WTC11 (cell line): ENCODE measurements around the gene BRSK2. TPM values are rescaled to one million over a fixed set of nuclear protein-coding genes. Genes with fewer than 3 reads are reported as not detected.

Experiments
- ATAC-seq: fragments of 200-7000 bp; cut with Tn5 transposase; 2 replicates; pipeline ENCODE4 v1.10.0; 2021; ENCODE audit warnings: mild to moderate bottlenecking, moderate library complexity
- CTCF ChIA-PET: fragments of 300-600 bp; sonication (Branson Sonifier 250); formaldehyde crosslinking; loops from one replicate; lab custom pipeline; 2021; ENCODE audit warnings: antibody characterized with exemption; lab: Charles Lee
- POLR2A ChIA-PET: fragments of 350-600 bp; sonication (Branson Sonifier 250); formaldehyde crosslinking; loops from one replicate; lab custom pipeline; 2021; ENCODE audit warnings: antibody characterized with exemption; lab: Charles Lee
- DNase-seq: peaks from one replicate; pipeline ENCODE4 v3.0.0; 2021; ENCODE audit warnings: low spot score
- H3K27ac Mint-ChIP-seq: 2 replicates; pipeline ENCODE4 v1.8.0; 2021; ENCODE audit warnings: mixed read lengths
- H3K27me3 Mint-ChIP-seq: 2 replicates; pipeline ENCODE4 v1.8.0; 2021; ENCODE audit warnings: low read depth, mild to moderate bottlenecking, moderate library complexity, mixed read lengths
- H3K36me3 Mint-ChIP-seq: 2 replicates; pipeline ENCODE4 v1.8.0; 2021; ENCODE audit warnings: mixed read lengths
- H3K4me1 Mint-ChIP-seq: 2 replicates; pipeline ENCODE4 v1.8.0; 2022; ENCODE audit warnings: mixed read lengths
- H3K4me3 Mint-ChIP-seq: 2 replicates; pipeline ENCODE4 v1.8.0; 2021; ENCODE audit warnings: mild to moderate bottlenecking, moderate library complexity, mixed read lengths
- H3K9me3 Mint-ChIP-seq: 2 replicates; pipeline ENCODE4 v1.8.0; 2021; ENCODE audit warnings: mixed read lengths
- CREB1 ChIP-seq: sonication (generic); formaldehyde crosslinking; IDR thresholded peaks from 2 replicates; pipeline ENCODE4 v1.8.0; 2023; ENCODE audit warnings: mild to moderate bottlenecking, missing genetic modification reagents
- ESRRA ChIP-seq: sonication (generic); formaldehyde crosslinking; IDR thresholded peaks from 2 replicates; pipeline ENCODE4 v1.8.1; 2022; ENCODE audit warnings: mild to moderate bottlenecking, missing genetic modification reagents, borderline replicate concordance
- ETV6 ChIP-seq: sonication (generic); formaldehyde crosslinking; IDR thresholded peaks from 2 replicates; pipeline ENCODE4 v1.8.1; 2022; ENCODE audit warnings: mild to moderate bottlenecking, missing genetic modification reagents
- FOXJ3 ChIP-seq: sonication (generic); formaldehyde crosslinking; IDR thresholded peaks from 2 replicates; pipeline ENCODE4 v1.9.0; 2021; ENCODE audit warnings: missing genetic modification reagents, mild to moderate bottlenecking, borderline replicate concordance
- IRF2 ChIP-seq: sonication (generic); formaldehyde crosslinking; IDR thresholded peaks from 2 replicates; pipeline ENCODE4 v1.8.0; 2022; ENCODE audit warnings: low read depth, missing genetic modification reagents, borderline replicate concordance
- JAZF1 ChIP-seq: fragments of 250-450 bp; sonication (Bioruptor Pico); IDR thresholded peaks from 2 replicates; pipeline ENCODE4 v1.9.0; 2021; ENCODE audit warnings: moderate library complexity, mild to moderate bottlenecking, inconsistent platforms
- MXD4 ChIP-seq: fragments of 250-450 bp; sonication (Bioruptor Pico); IDR thresholded peaks from 2 replicates; pipeline ENCODE4 v1.8.0; 2021; ENCODE audit warnings: mild to moderate bottlenecking, moderate library complexity, borderline replicate concordance
- NFE2L1 ChIP-seq: sonication (generic); formaldehyde crosslinking; IDR thresholded peaks from 2 replicates; pipeline ENCODE4 v1.8.1; 2023; ENCODE audit warnings: missing genetic modification reagents
- NR1H2 ChIP-seq: sonication (generic); formaldehyde crosslinking; IDR thresholded peaks from 2 replicates; pipeline ENCODE4 v1.9.0; 2021; ENCODE audit warnings: mild to moderate bottlenecking, moderate library complexity, missing genetic modification reagents
- NR2C2 ChIP-seq: sonication (generic); formaldehyde crosslinking; IDR thresholded peaks from 2 replicates; pipeline ENCODE4 v1.8.0; 2022; ENCODE audit warnings: mild to moderate bottlenecking, missing genetic modification reagents
- SMAD4 ChIP-seq: sonication (generic); formaldehyde crosslinking; IDR thresholded peaks from 2 replicates; pipeline ENCODE4 v1.8.0; 2022; ENCODE audit warnings: mild to moderate bottlenecking, missing genetic modification reagents
- SP1 ChIP-seq: sonication (generic); formaldehyde crosslinking; conservative IDR thresholded peaks from 2 replicates; pipeline ENCODE4 v1.8.1; 2022; ENCODE audit warnings: missing genetic modification reagents
- ZNF396 ChIP-seq: fragments of 250-450 bp; sonication (Bioruptor Pico); IDR thresholded peaks from 2 replicates; pipeline ENCODE4 v1.8.0; 2021; ENCODE audit warnings: mild to moderate bottlenecking, moderate library complexity, borderline replicate concordance
- ZNF671 ChIP-seq: fragments of 250-450 bp; sonication (Bioruptor Pico); IDR thresholded peaks from 2 replicates; pipeline ENCODE4 v1.8.0; 2021; ENCODE audit warnings: mild to moderate bottlenecking
- total RNA-seq: library from RNA; stranded (reverse); gene quantifications from 3 replicates; pipeline ENCODE4 v1.2.3, GENCODE V29; 2021
- TF ChIP-seq, protein P1 (sequence below): sonication (generic); formaldehyde crosslinking; IDR thresholded peaks from 2 replicates; pipeline ENCODE4 v1.8.0; 2023; ENCODE audit warnings: missing genetic modification reagents, mild to moderate bottlenecking, borderline replicate concordance
- TF ChIP-seq, protein P2 (sequence below): sonication (generic); formaldehyde crosslinking; IDR thresholded peaks from 2 replicates; pipeline ENCODE4 v1.8.1; 2022; ENCODE audit warnings: mild to moderate bottlenecking, missing genetic modification reagents, moderate library complexity, borderline replicate concordance
- TF ChIP-seq, protein P3 (sequence below): sonication (generic); formaldehyde crosslinking; IDR thresholded peaks from 2 replicates; pipeline ENCODE4 v1.8.0; 2023; ENCODE audit warnings: missing genetic modification reagents
- TF ChIP-seq, protein P4 (sequence below): sonication (generic); formaldehyde crosslinking; IDR thresholded peaks from 2 replicates; pipeline ENCODE4 v1.8.1; 2023; ENCODE audit warnings: mild to moderate bottlenecking, missing genetic modification reagents
- TF ChIP-seq, protein P5 (sequence below): sonication (generic); formaldehyde crosslinking; IDR thresholded peaks from 2 replicates; pipeline ENCODE4 v1.8.0; 2022; ENCODE audit warnings: mild to moderate bottlenecking, missing genetic modification reagents

Gene BRSK2
- total RNA-seq, 1 experiment from 2014 or later, result 34.5 TPM

DNA sequence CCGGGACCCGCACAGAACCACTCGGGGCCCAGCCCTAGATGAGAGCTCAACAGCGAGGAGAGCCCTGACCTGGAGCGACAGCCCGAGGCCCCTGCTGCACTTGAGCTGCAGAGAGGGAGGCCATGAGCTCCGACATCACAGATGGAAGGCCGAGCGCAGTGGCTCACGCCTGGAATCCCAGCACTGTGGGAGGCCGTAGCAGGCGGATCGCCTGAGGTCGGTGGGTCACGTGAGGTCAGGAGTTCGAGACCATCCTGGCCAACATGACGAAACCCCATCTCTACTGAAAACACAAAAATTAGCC, 13.8 kb upstream of the BRSK2 start (continued):
- TF ChIP-seq, protein P1, sequence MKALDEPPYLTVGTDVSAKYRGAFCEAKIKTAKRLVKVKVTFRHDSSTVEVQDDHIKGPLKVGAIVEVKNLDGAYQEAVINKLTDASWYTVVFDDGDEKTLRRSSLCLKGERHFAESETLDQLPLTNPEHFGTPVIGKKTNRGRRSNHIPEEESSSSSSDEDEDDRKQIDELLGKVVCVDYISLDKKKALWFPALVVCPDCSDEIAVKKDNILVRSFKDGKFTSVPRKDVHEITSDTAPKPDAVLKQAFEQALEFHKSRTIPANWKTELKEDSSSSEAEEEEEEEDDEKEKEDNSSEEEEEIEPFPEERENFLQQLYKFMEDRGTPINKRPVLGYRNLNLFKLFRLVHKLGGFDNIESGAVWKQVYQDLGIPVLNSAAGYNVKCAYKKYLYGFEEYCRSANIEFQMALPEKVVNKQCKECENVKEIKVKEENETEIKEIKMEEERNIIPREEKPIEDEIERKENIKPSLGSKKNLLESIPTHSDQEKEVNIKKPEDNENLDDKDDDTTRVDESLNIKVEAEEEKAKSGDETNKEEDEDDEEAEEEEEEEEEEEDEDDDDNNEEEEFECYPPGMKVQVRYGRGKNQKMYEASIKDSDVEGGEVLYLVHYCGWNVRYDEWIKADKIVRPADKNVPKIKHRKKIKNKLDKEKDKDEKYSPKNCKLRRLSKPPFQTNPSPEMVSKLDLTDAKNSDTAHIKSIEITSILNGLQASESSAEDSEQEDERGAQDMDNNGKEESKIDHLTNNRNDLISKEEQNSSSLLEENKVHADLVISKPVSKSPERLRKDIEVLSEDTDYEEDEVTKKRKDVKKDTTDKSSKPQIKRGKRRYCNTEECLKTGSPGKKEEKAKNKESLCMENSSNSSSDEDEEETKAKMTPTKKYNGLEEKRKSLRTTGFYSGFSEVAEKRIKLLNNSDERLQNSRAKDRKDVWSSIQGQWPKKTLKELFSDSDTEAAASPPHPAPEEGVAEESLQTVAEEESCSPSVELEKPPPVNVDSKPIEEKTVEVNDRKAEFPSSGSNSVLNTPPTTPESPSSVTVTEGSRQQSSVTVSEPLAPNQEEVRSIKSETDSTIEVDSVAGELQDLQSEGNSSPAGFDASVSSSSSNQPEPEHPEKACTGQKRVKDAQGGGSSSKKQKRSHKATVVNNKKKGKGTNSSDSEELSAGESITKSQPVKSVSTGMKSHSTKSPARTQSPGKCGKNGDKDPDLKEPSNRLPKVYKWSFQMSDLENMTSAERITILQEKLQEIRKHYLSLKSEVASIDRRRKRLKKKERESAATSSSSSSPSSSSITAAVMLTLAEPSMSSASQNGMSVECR (CRISPR knock-in tag), result no peak
- TF ChIP-seq, protein P2, sequence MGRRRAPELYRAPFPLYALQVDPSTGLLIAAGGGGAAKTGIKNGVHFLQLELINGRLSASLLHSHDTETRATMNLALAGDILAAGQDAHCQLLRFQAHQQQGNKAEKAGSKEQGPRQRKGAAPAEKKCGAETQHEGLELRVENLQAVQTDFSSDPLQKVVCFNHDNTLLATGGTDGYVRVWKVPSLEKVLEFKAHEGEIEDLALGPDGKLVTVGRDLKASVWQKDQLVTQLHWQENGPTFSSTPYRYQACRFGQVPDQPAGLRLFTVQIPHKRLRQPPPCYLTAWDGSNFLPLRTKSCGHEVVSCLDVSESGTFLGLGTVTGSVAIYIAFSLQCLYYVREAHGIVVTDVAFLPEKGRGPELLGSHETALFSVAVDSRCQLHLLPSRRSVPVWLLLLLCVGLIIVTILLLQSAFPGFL (CRISPR knock-in tag), result no peak
- no peak for TF ChIP-seq JAZF1 (CRISPR knock-in tag)

DNA sequence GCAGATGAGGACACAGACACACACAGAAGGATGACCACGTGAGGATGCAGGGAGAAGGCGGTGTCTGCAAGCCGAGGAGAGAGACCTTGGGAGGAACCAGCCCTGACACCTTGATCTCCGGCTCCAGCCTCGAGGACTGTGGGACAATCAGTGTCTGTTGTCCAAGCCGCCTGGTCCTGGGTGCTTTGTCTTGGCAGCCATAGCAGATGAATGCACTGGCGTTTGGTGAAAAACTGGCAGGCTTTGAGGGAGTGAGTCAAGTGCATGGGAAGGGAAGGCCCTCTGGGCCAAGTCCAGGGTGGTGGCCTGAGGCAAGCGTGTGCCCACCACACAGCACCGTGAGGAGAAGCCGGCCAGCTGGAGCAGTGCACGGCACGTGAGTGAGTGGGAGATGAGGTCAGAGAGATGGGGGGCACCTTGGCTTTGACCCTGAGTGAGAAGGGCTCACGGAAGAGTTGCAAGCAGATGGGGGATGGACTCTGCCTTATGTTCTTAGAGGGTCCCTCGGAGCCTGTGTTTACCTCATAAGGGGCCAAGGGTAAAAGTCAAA, 12.4 kb upstream of the BRSK2 start:
- H3K9me3 Mint-ChIP-seq, result no peaks in the 10 kb centered on the region
- no peak overlapping the region for H3K4me3 Mint-ChIP-seq
- ATAC-seq (no peak), DNase-seq (no peak)
- peaks cover 1% of the 10 kb centered on the region; the same call in 1 of the 2 replicates for H3K4me1 Mint-ChIP-seq
- CTCF ChIA-PET, result no interaction called here
- peaks cover 17% of the 10 kb centered on the region for H3K27me3 Mint-ChIP-seq
- POLR2A ChIA-PET, result no interaction called here
- no peaks in the 10 kb centered on the region for H3K36me3 Mint-ChIP-seq
- TF ChIP-seq FOXJ3, result no peak
- no peak for TF ChIP-seq ZNF671 (CRISPR knock-in tag)
- TF ChIP-seq NR1H2, result no peak
- no peak for TF ChIP-seq MXD4
- TF ChIP-seq, protein P3, sequence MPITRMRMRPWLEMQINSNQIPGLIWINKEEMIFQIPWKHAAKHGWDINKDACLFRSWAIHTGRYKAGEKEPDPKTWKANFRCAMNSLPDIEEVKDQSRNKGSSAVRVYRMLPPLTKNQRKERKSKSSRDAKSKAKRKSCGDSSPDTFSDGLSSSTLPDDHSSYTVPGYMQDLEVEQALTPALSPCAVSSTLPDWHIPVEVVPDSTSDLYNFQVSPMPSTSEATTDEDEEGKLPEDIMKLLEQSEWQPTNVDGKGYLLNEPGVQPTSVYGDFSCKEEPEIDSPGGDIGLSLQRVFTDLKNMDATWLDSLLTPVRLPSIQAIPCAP (CRISPR knock-in tag), result no peak
- TF ChIP-seq IRF2 (CRISPR knock-in tag), result no peak
- no peak for TF ChIP-seq NR2C2 (CRISPR knock-in tag)
- TF ChIP-seq, protein P4, sequence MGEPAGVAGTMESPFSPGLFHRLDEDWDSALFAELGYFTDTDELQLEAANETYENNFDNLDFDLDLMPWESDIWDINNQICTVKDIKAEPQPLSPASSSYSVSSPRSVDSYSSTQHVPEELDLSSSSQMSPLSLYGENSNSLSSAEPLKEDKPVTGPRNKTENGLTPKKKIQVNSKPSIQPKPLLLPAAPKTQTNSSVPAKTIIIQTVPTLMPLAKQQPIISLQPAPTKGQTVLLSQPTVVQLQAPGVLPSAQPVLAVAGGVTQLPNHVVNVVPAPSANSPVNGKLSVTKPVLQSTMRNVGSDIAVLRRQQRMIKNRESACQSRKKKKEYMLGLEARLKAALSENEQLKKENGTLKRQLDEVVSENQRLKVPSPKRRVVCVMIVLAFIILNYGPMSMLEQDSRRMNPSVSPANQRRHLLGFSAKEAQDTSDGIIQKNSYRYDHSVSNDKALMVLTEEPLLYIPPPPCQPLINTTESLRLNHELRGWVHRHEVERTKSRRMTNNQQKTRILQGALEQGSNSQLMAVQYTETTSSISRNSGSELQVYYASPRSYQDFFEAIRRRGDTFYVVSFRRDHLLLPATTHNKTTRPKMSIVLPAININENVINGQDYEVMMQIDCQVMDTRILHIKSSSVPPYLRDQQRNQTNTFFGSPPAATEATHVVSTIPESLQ (CRISPR knock-in tag), result no peak
- no peak for TF ChIP-seq ETV6 (CRISPR knock-in tag)
- no peak overlapping the region for H3K27ac Mint-ChIP-seq

DNA sequence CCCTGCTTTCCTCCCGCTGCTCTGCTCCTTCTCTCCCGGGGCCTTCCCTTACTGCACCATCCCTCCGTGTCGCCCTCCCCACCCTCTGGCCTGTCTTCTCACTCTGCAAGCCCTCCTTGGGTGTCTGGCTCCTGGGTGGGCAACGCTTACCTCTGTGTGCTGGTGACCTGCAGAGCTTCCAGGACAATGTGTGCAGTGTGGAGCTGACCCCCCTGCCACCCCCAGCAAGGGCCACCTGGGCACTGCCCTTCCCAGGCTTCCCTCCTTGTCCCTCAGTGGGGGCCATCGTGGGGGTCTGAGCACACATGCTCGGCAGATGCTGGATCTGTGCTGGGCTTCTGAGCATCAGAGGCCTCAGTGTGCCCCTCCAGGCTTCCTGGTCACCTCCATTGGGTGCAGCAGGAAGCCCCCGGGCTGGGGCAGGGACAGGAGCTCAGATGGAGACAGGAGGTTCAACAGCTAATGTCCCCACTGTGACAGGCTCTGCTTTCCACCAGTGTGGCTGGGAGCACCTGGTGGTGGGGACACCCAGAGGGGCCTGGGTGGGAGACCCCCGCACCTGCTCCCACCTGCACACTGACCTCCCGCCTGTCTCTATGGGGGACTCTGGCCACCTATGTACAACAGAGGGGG, 7.8 kb upstream of the BRSK2 start:
- H3K27ac Mint-ChIP-seq, result no peak overlapping the region
- ATAC-seq, result no peak
- no peaks in the 10 kb centered on the region for H3K9me3 Mint-ChIP-seq
- no peaks in the 10 kb centered on the region for H3K36me3 Mint-ChIP-seq
- ChIA-PET CTCF (interaction anchor here (1.3 to 1.8 kb wide), 2 partner anchors 33 to 165 kb away, joined by 4 to 5 read pairs; no protein-coding TSS in a partner anchor), POLR2A (no interaction called here)
- peak overlapping the region; percentile 61 for H3K4me3 Mint-ChIP-seq
- H3K4me1 Mint-ChIP-seq, result peaks cover 2% of the 10 kb centered on the region; the same call in 1 of the 2 replicates
- peaks cover 25% of the 10 kb centered on the region for H3K27me3 Mint-ChIP-seq
- no peak for DNase-seq
- TF ChIP-seq, protein P5, sequence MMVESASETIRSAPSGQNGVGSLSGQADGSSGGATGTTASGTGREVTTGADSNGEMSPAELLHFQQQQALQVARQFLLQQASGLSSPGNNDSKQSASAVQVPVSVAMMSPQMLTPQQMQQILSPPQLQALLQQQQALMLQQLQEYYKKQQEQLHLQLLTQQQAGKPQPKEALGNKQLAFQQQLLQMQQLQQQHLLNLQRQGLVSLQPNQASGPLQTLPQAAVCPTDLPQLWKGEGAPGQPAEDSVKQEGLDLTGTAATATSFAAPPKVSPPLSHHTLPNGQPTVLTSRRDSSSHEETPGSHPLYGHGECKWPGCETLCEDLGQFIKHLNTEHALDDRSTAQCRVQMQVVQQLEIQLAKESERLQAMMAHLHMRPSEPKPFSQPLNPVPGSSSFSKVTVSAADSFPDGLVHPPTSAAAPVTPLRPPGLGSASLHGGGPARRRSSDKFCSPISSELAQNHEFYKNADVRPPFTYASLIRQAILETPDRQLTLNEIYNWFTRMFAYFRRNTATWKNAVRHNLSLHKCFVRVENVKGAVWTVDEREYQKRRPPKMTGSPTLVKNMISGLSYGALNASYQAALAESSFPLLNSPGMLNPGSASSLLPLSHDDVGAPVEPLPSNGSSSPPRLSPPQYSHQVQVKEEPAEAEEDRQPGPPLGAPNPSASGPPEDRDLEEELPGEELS, result no peak
- TF ChIP-seq SP1 (CRISPR knock-in tag) (no peak), ZNF396 (CRISPR knock-in tag) (no peak), ESRRA (CRISPR knock-in tag) (no peak), NFE2L1 (CRISPR knock-in tag) (no peak), CREB1 (CRISPR knock-in tag) (no peak), SMAD4 (CRISPR knock-in tag) (no peak)
- TF ChIP-seq, protein P2 (CRISPR knock-in tag), result no peak
